Stromal cell of bone marrow (primary cell): Measurements from ENCODE around the gene TMEM101.
A peak's percentile ranks its signal among the peaks of the same experiment; 100 is the strongest.
"Not testable (repeated sequence)": the region's sequence is repeated elsewhere in the genome, so short reads cannot be mapped to it uniquely, and the experiment has no call there.

Experiments
- DNase-seq: peaks from one replicate; pipeline ENCODE4 v3.0.0-alpha.2; 2012; ENCODE audit warnings: low read depth

The TMEM101 gene

GRCh38 chr17:44023545-44024270 is 8.9 kb upstream of the TMEM101 start:
- no peak for DNase-seq

- DNase-seq: no peak
Measured at GRCh38 chr17:44022246-44022645, 7.5 kb upstream of the TMEM101 start.

- not testable (repeated sequence) for DNase-seq
Measured at GRCh38 chr17:44021227-44021626, 6.5 kb upstream of the TMEM101 start.

- no peak for DNase-seq
Measured at GRCh38 chr17:44014133-44014436, 678 bp downstream of the TMEM101 start.

GRCh38 chr17:44012874-44013273 is 1.9 kb downstream of the TMEM101 start:
- no peak for DNase-seq

- DNase-seq: no peak
Measured at GRCh38 chr17:44012391-44012790, 2.4 kb downstream of the TMEM101 start.

- no peak for DNase-seq
Measured at GRCh38 chr17:44011876-44012275, 2.9 kb downstream of the TMEM101 start.

GRCh38 chr17:44010966-44011647 is 3.7 kb downstream of the TMEM101 start:
- DNase-seq: no peak

GRCh38 chr17:44008205-44008909 is 6.4 kb downstream of the TMEM101 start:
- no peak for DNase-seq

- DNase-seq: no peak
Measured at GRCh38 chr17:44007346-44008204, 7.2 kb downstream of the TMEM101 start.

GRCh38 chr17:44006598-44007345 is 8.0 kb downstream of the TMEM101 start:
- peak; percentile 86 for DNase-seq

GRCh38 chr17:44006272-44006597 is 8.5 kb downstream of the TMEM101 start:
- DNase-seq: no peak

- DNase-seq: no peak
Measured at GRCh38 chr17:44005527-44006271, 9.1 kb downstream of the TMEM101 start.

- DNase-seq: no peak
Measured at GRCh38 chr17:44004761-44005526, 9.8 kb downstream of the TMEM101 start.

- DNase-seq: no peak
Measured at GRCh38 chr17:44004077-44004760, 10.5 kb downstream of the TMEM101 start, which contains the start of gene NAGS. TSS of gene NAGS (plus strand) at chr17:44004622. CDS start at chr17:44004664, 42 bp downstream.

- DNase-seq: peak; percentile 76
Measured at GRCh38 chr17:44002141-44002848, 12.5 kb downstream of the TMEM101 start.

- DNase-seq: no peak
Measured at GRCh38 chr17:44001461-44001920, 13.3 kb downstream of the TMEM101 start.

GRCh38 chr17:44000871-44001460 is 13.8 kb downstream of the TMEM101 start:
- no peak for DNase-seq
